ENCODE results near the gene FAF1. TPM values are rescaled to one million over a fixed set of nuclear protein-coding genes. Genes with fewer than 3 reads are reported as not detected.

The FAF1 gene
- total and polyA plus RNA-seq, 2 of the 8 experiments (the other 6 are each of a cell fraction or from before 2014, with no cell fraction given) = 10.8 to 65.9 TPM

GRCh38 chr1:50783286-50783685, 176.8 kb downstream of the FAF1 start:
- no peak for DNase-seq (ENCODE audit: low read depth in 1 of 2, low spot score in 2 of 2)
- H2BK20ac ChIP-seq (ENCODE audit: low read length) = no peak overlapping the region
- H4K20me1 ChIP-seq (replicated peaks in 1 of 2; ENCODE audit: control insufficient read depth in 1 of 2, insufficient read depth in 2 of 2, low read length in 2 of 2) = peaks cover 0 to 3% of the 10 kb centered on the region in 2 experiments
- no peak overlapping the region for H3K4ac ChIP-seq (replicated peaks; ENCODE audit: insufficient read length, low read depth, low read length)
- no peaks in the 10 kb centered on the region for H3K79me2 ChIP-seq (ENCODE audit: control insufficient read depth in 1 of 2, insufficient read depth in 2 of 2, low read length in 2 of 2)
- H3K36me3 ChIP-seq (ENCODE audit: control insufficient read depth in 2 of 4, insufficient read depth in 4 of 4, low read length in 3 of 4) = peaks cover 0 to 7% (median 0%) of the 10 kb centered on the region in 4 experiments; a peak in 1 of 8 replicates
- 95% methylated on average over 9 of the region's 9 CpGs; no CpG with 5 or more reads in 1 of the 2 experiments for WGBS, 2 experiments (ENCODE audit: extremely low coverage in 1 of 2, insufficient coverage in 1 of 2, insufficient read length in 1 of 2, insufficient replicate concordance in 2 of 2, low coverage in 1 of 2, low lambda C conversion rate in 2 of 2, missing lambda C conversion rate in 1 of 2)
- FAIRE-seq = no peak
- no peaks in the 10 kb centered on the region for H3K79me1 ChIP-seq (ENCODE audit: low read depth, low read length)
- no peaks in the 10 kb centered on the region for H3K23me2 ChIP-seq (ENCODE audit: low read depth, low read length)
- H3K27me3 ChIP-seq (replicated peaks in 1 of 4; ENCODE audit: control insufficient read depth in 3 of 4, extremely low read depth in 1 of 4, insufficient read depth in 3 of 4, low read length in 3 of 4) = no peaks in the 10 kb centered on the region
- POLR2A ChIA-PET (ENCODE audit: partially characterized antibody) = no interaction called here
- no peak overlapping the region for H4K91ac ChIP-seq (replicated peaks; ENCODE audit: insufficient read length, low read length)
- H2AFZ ChIP-seq (ENCODE audit: low read length) = no peak overlapping the region
- no peak overlapping the region for H2BK5ac ChIP-seq (ENCODE audit: low read depth, low read length)
- no peak overlapping the region for H2AK5ac ChIP-seq (ENCODE audit: low read depth, low read length)
- H2BK15ac ChIP-seq (ENCODE audit: low read length) = no peak overlapping the region
- CTCF ChIA-PET (ENCODE audit: partially characterized antibody) = interaction anchor here (2.8 kb wide), 1 partner anchor 10 kb away, joined by 20 read pairs; no protein-coding TSS in a partner anchor
- H3K14ac ChIP-seq (ENCODE audit: insufficient read length) = no peak overlapping the region
- H3K18ac ChIP-seq (ENCODE audit: extremely low read depth, low read length) = no peak overlapping the region
- no peaks in the 10 kb centered on the region for H3K4me1 ChIP-seq (replicated peaks in 1 of 4; ENCODE audit: control insufficient read depth in 3 of 4, insufficient read depth in 4 of 4, low read length in 3 of 4)
- no peak overlapping the region for H4K5ac ChIP-seq (ENCODE audit: insufficient read length, low read depth, low read length)
- H2BK120ac ChIP-seq (replicated peaks; ENCODE audit: low read depth, low read length) = no peak overlapping the region
- no peak overlapping the region for H3K4me2 ChIP-seq (ENCODE audit: insufficient read depth in 1 of 2, low read depth in 2 of 2, low read length in 2 of 2)
- no peak overlapping the region for H3K56ac ChIP-seq (replicated peaks; ENCODE audit: insufficient read length, low read depth, low read length)
- H3K4me3 ChIP-seq (ENCODE audit: extremely low read depth in 1 of 4, insufficient read depth in 2 of 4, low read depth in 3 of 4, low read length in 4 of 4) = no peak overlapping the region
- no peak overlapping the region for H4K8ac ChIP-seq (ENCODE audit: extremely low read depth, insufficient read depth, low read length)
- no peak overlapping the region for H2BK12ac ChIP-seq (ENCODE audit: low read depth, low read length)
- H3K9ac ChIP-seq (replicated peaks in 1 of 4; ENCODE audit: extremely low read depth in 1 of 4, low read depth in 3 of 4, low read length in 3 of 4) = no peak overlapping the region
- H3K27ac ChIP-seq (ENCODE audit: low read depth, low read length) = no peak overlapping the region
- H3K23ac ChIP-seq (ENCODE audit: insufficient read length) = no peak overlapping the region
- H3K9me3 ChIP-seq (ENCODE audit: insufficient read depth in 2 of 2, low read depth in 1 of 2, low read length in 1 of 2) = no peaks in the 10 kb centered on the region
- no peak for TF ChIP-seq EZH2 (IDR thresholded peaks at IDR 0.05; ENCODE audit: low read depth, low read length, severe bottlenecking)
- no peak for TF ChIP-seq PHF8 (conservative IDR thresholded peaks at IDR 0.05; ENCODE audit: low read depth, low read length)

Measured in H1 (cell line).